AG09319 (cell line): Measurements from ENCODE around the gene ASCL5.

ENCODE experiments used
- DNase-seq: peaks from one replicate; pipeline ENCODE4 v3.0.0-alpha.2; 2010; ENCODE audit warnings: low read depth; ENCODE audit errors: extremely low read depth
- CTCF ChIP-seq: IDR thresholded peaks from 2 replicates; pipeline ENCODE4 v1.5.1; 2011; ENCODE audit warnings: low read depth, mild to moderate bottlenecking, inconsistent platforms, low read length, moderate library complexity

The ASCL5 gene

GRCh38 chr1:201096977-201097856 lies 29.8 kb downstream of the ASCL5 start:
- no peak for TF ChIP-seq CTCF
- no peak for DNase-seq

GRCh38 chr1:201096041-201096461 lies 30.9 kb downstream of the ASCL5 start:
- TF ChIP-seq CTCF: no peak
- no peak for DNase-seq

- no peak for DNase-seq
- TF ChIP-seq CTCF: no peak
Observed at GRCh38 chr1:201095581-201095980, 31.4 kb downstream of the ASCL5 start.

GRCh38 chr1:201094832-201095231 lies 32.2 kb downstream of the ASCL5 start:
- DNase-seq: no peak

GRCh38 chr1:201093962-201094361 lies 33.0 kb downstream of the ASCL5 start:
- no peak for DNase-seq
- TF ChIP-seq CTCF: no peak

More at GRCh38 chr1:201094832-201095231, 32.2 kb downstream of the ASCL5 start:
- TF ChIP-seq CTCF: no peak

- no peak for TF ChIP-seq CTCF
- DNase-seq: no peak
Observed at GRCh38 chr1:201093561-201093960, 33.4 kb downstream of the ASCL5 start.

GRCh38 chr1:201092738-201093137 lies 34.2 kb downstream of the ASCL5 start:
- DNase-seq: no peak
- no peak for TF ChIP-seq CTCF
